H9 (cell line): Measurements from ENCODE around the gene ZMIZ1. TPM values are rescaled to one million over a fixed set of nuclear protein-coding genes. Genes with fewer than 3 reads are reported as not detected.

Experiments used
- DNase-seq: peaks from one replicate; pipeline ENCODE4 v3.0.0-alpha.2; 2017
- H2AFZ ChIP-seq: one replicate; pipeline ENCODE4 v1.6.1; 2013; ENCODE audit warnings: mild to moderate bottlenecking, low read length, control low read depth, moderate library complexity
- H2AK5ac ChIP-seq: 2 replicates; pipeline ENCODE4 v1.6.1; 2013; ENCODE audit warnings: low read length, control low read depth, mixed read lengths; ENCODE audit not compliant: insufficient read length
- H2BK120ac ChIP-seq: one replicate; pipeline ENCODE4 v1.6.1; 2013; ENCODE audit warnings: low read depth, mild to moderate bottlenecking, low read length, control low read depth, inconsistent platforms; ENCODE audit not compliant: poor library complexity, severe bottlenecking
- H2BK12ac ChIP-seq: 2 replicates; pipeline ENCODE4 v1.6.1; 2013; ENCODE audit warnings: low read length, control low read depth, mixed read lengths, low read depth; ENCODE audit not compliant: insufficient read length
- H2BK15ac ChIP-seq: 2 replicates; pipeline ENCODE4 v1.6.1; 2013; ENCODE audit warnings: low read depth, low read length, control low read depth
- H2BK20ac ChIP-seq: one replicate; pipeline ENCODE4 v1.6.1; 2013; ENCODE audit warnings: low read depth, mild to moderate bottlenecking, low read length, control low read depth, inconsistent platforms; ENCODE audit not compliant: poor library complexity, severe bottlenecking
- H2BK5ac ChIP-seq: 2 replicates; pipeline ENCODE4 v1.6.1; 2013; ENCODE audit warnings: low read length, control low read depth, mixed read lengths; ENCODE audit not compliant: insufficient read length
- H3K14ac ChIP-seq: 2 replicates; pipeline ENCODE4 v1.6.1; 2013; ENCODE audit warnings: low read length, control low read depth; ENCODE audit not compliant: insufficient read depth
- H3K18ac ChIP-seq: 2 replicates; pipeline ENCODE4 v1.6.1; 2013; ENCODE audit warnings: low read depth, mild to moderate bottlenecking, mixed read lengths, low read length, control low read depth; ENCODE audit not compliant: insufficient read length
- H3K23ac ChIP-seq: 2 replicates; pipeline ENCODE4 v1.6.1; 2013; ENCODE audit warnings: low read length, control low read depth, mixed read lengths, low read depth; ENCODE audit not compliant: insufficient read length
- H3K23me2 ChIP-seq: 2 replicates; pipeline ENCODE4 v1.6.1; 2013; ENCODE audit warnings: low read depth, mild to moderate bottlenecking, mixed read lengths, low read length, control low read depth; ENCODE audit not compliant: insufficient read length, poor library complexity, severe bottlenecking
- H3K27ac ChIP-seq: 2 replicates; pipeline ENCODE4 v1.5.1; 2013; ENCODE audit warnings: low read length, control low read depth, mixed read lengths, low read depth; ENCODE audit not compliant: insufficient read length
- H3K27me3 ChIP-seq: 2 replicates; pipeline ENCODE4 v1.6.1; 2013; ENCODE audit warnings: low read length, control low read depth, inconsistent platforms; ENCODE audit not compliant: insufficient read depth
- H3K4ac ChIP-seq: 2 replicates; pipeline ENCODE4 v1.6.1; 2013; ENCODE audit warnings: low read depth, mild to moderate bottlenecking, control low read depth, inconsistent platforms, low read length, moderate library complexity
- H3K4me1 ChIP-seq: 2 replicates; pipeline ENCODE4 v1.6.1; 2013; ENCODE audit warnings: low read length, control low read depth, inconsistent platforms; ENCODE audit not compliant: insufficient read depth
- H3K4me2 ChIP-seq: 2 replicates; pipeline ENCODE4 v1.6.1; 2013; ENCODE audit warnings: low read length, control low read depth, mixed read lengths; ENCODE audit not compliant: insufficient read length, insufficient read depth
- H3K56ac ChIP-seq: 2 replicates; pipeline ENCODE4 v1.6.1; 2013; ENCODE audit warnings: low read depth, mild to moderate bottlenecking, mixed read lengths, low read length, control low read depth; ENCODE audit not compliant: insufficient read length
- H3K79me1 ChIP-seq: 2 replicates; pipeline ENCODE4 v1.6.1; 2013; ENCODE audit warnings: low read depth, mild to moderate bottlenecking, moderate library complexity, low read length, control low read depth, inconsistent platforms; ENCODE audit not compliant: insufficient read depth, poor library complexity, severe bottlenecking
- H3K79me2 ChIP-seq: 2 replicates; pipeline ENCODE4 v1.6.1; 2013; ENCODE audit warnings: low read length, control low read depth, inconsistent platforms; ENCODE audit not compliant: insufficient read depth
- H3K9ac ChIP-seq: 2 replicates; pipeline ENCODE4 v1.6.1; 2013; ENCODE audit warnings: low read length, control low read depth, mixed read lengths; ENCODE audit not compliant: insufficient read length; ENCODE audit errors: extremely low read depth
- H3K9me3 ChIP-seq: one replicate; pipeline ENCODE4 v1.6.1; 2013; ENCODE audit warnings: low read depth, low read length, inconsistent platforms; ENCODE audit not compliant: control insufficient read depth
- H3T11ph ChIP-seq: one replicate; pipeline ENCODE4 v1.6.1; 2013; ENCODE audit warnings: mild to moderate bottlenecking, low read length, control low read depth, inconsistent platforms
- H4K20me1 ChIP-seq: one replicate; pipeline ENCODE4 v1.6.1; 2013; ENCODE audit not compliant: control insufficient read depth, insufficient read length, insufficient read depth
- H4K5ac ChIP-seq: 2 replicates; pipeline ENCODE4 v1.6.1; 2013; ENCODE audit warnings: low read depth, mild to moderate bottlenecking, mixed read lengths, low read length, control low read depth; ENCODE audit not compliant: insufficient read length
- H4K8ac ChIP-seq: replicated peaks from 2 replicates; pipeline ENCODE4 v1.6.1; 2013; ENCODE audit warnings: low read length, control low read depth, mixed read lengths, low read depth; ENCODE audit not compliant: insufficient read length
- H4K91ac ChIP-seq: 2 replicates; pipeline ENCODE4 v1.6.1; 2013; ENCODE audit warnings: low read depth, mild to moderate bottlenecking, moderate library complexity, mixed read lengths, low read length, control low read depth; ENCODE audit not compliant: insufficient read length
- H3K27ac Mint-ChIP-seq, 3 experiments: 2 replicates in 2 of 3; 3 replicates in 1 of 3; pipeline ENCODE4 v1.8.0; 2020 to 2021; ENCODE audit warnings: mixed read lengths in 3 of 3, mild to moderate bottlenecking in 1 of 3, moderate library complexity in 1 of 3
- H3K27me3 Mint-ChIP-seq: 2 replicates; pipeline ENCODE4 v1.8.0; 2021; ENCODE audit warnings: low read depth, mild to moderate bottlenecking, moderate library complexity, mixed read lengths
- H3K36me3 Mint-ChIP-seq, 3 experiments: 2 replicates in 2 of 3; 3 replicates in 1 of 3; pipeline ENCODE4 v1.8.0; 2020 to 2021; ENCODE audit warnings: low read depth in 3 of 3, mixed read lengths in 3 of 3; ENCODE audit not compliant: insufficient read depth in 1 of 3
- H3K4me1 Mint-ChIP-seq, 2 experiments: 2 replicates each; pipeline ENCODE4 v1.8.0; 2020; ENCODE audit warnings: mixed read lengths in 2 of 2
- H3K4me3 Mint-ChIP-seq, 2 experiments: 2 replicates in 1 of 2; 3 replicates in 1 of 2; pipeline ENCODE4 v1.8.0; 2020 to 2021; ENCODE audit warnings: mild to moderate bottlenecking in 2 of 2, mixed read lengths in 2 of 2, moderate library complexity in 1 of 2
- H3K9me3 Mint-ChIP-seq, 2 experiments: 2 replicates in 1 of 2; 3 replicates in 1 of 2; pipeline ENCODE4 v1.8.0; 2020; ENCODE audit warnings: mild to moderate bottlenecking in 2 of 2, mixed read lengths in 2 of 2, moderate library complexity in 1 of 2
- CTCF ChIP-seq: fragments of 200-600 bp; sonication (generic); conservative IDR thresholded peaks from 3 replicates; pipeline ENCODE4 v1.8.0; 2021; ENCODE audit warnings: antibody characterized with exemption, mild to moderate bottlenecking
- WGBS: extraction: QIAGEN DNeasy Blood & Tissue Kit; methylation state at CpG from one replicate; pipeline ENCODE4 v1.1.7; 2013; ENCODE audit warnings: missing lambda C conversion rate, low lambda C conversion rate, mixed read lengths; ENCODE audit not compliant: insufficient read length; ENCODE audit errors: extremely low coverage; 5-methylcytosine and 5-hydroxymethylcytosine counted together
- total RNA-seq: library from RNA; stranded (reverse); gene quantifications from 2 replicates; pipeline ENCODE4 v1.2.1, GENCODE V29; 2021

The ZMIZ1 gene
- total RNA-seq, 1 experiment from 2014 or later: 36.9 TPM

DNA sequence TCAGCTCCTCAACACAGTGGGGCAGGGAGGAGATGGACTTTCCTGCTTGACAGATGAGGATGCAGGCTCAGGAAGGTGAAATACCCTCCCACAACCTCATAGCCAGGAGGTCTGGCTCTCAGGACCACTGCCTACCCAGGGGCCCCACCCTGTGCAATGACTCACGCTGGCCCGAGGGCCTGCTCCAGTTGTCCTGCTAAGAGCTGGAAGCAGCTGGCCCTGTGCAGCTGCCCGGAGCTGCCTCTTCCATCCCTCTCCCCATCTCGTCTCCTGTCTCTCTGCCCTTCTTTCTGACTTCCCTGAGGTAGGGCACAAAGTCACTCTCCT lies 123.9 kb downstream of the ZMIZ1 start:
- Histone ChIP-seq H3K27ac (no peak overlapping the region), H4K5ac (no peak overlapping the region), H2BK15ac (no peak overlapping the region), H3K56ac (no peak overlapping the region), H2BK120ac (no peak overlapping the region), H3K9me3 (no peaks in the 10 kb centered on the region), H3K79me2 (no peaks in the 10 kb centered on the region), H3K14ac (no peak overlapping the region), H3K9ac (no peak overlapping the region), H2BK5ac (no peak overlapping the region), H3K18ac (no peak overlapping the region), H3K23me2 (no peaks in the 10 kb centered on the region), H4K8ac (no peak overlapping the region), H3T11ph (no peak overlapping the region), H4K20me1 (no peaks in the 10 kb centered on the region), H2AK5ac (no peak overlapping the region), H2BK20ac (no peak overlapping the region), H3K23ac (no peak overlapping the region), H3K4ac (no peak overlapping the region), H3K4me1 (peaks cover 3% of the 10 kb centered on the region; the same call in 1 of the 2 replicates), H4K91ac (no peak overlapping the region), H3K27me3 (no peaks in the 10 kb centered on the region), H2AFZ (no peak overlapping the region), H3K79me1 (no peaks in the 10 kb centered on the region), H3K4me2 (no peak overlapping the region), H2BK12ac (no peak overlapping the region)
- WGBS: no CpG with 5 or more reads among the region's 4 CpGs
- TF ChIP-seq CTCF: no peak
- H3K27ac Mint-ChIP-seq: no peak overlapping the region; a peak in 1 of 7 replicates
- H3K36me3 Mint-ChIP-seq: peaks cover 0 to 2% (median 2%) of the 10 kb centered on the region in 3 experiments; a peak in 4 of 7 replicates
- peaks cover 17 to 39% of the 10 kb centered on the region in 2 experiments for H3K4me1 Mint-ChIP-seq
- no peak overlapping the region for H3K4me3 Mint-ChIP-seq
- H3K27me3 Mint-ChIP-seq: no peaks in the 10 kb centered on the region; the same call in 1 of the 2 replicates
- no peaks in the 10 kb centered on the region for H3K9me3 Mint-ChIP-seq
- no peak for DNase-seq
